GM19043 (cell line): ENCODE results near the gene ENOX1.
"Not testable (repeated sequence)": the region's sequence is repeated elsewhere in the genome, so short reads cannot be mapped to it uniquely, and the experiment has no call there.

Experiments
- ATAC-seq: cut with Tn5 transposase; IDR thresholded peaks from one replicate; pipeline ENCODE4 v1.9.1; 2021; ENCODE audit warnings: low read depth; ENCODE audit not compliant: unreplicated experiment

ENOX1 gene

DNA sequence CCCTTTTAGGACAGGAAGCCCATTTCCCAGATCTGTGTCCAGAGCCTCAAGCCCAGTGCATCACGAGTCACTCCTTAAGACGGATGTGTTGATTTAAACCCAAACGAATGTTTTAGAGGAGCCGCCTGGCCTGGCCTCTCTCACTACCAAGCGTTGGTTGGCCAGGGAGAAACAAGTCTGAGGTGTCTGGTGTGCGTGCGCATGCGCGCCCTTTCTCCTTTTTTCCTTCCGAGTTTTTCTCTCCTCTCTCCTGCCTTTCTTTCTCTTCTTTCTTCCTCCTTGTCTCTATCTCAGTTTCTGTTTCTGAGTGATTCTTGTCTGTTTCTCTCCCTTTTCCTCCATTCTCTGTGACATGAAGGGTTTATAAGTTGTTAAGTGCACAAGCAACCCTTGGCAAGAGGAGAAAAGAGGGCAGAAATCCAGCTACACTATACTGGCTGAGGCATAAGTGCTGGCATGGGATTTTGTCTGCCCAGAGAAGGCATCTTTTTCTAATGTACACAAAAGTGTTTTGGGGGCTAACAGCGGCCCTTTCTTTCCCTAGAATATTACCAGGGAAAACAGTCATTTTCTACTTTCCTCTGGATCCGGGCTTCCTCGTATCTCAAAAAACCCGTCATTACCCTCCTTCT is 592.9 kb downstream of the ENOX1 start:
- no peak for ATAC-seq

DNA sequence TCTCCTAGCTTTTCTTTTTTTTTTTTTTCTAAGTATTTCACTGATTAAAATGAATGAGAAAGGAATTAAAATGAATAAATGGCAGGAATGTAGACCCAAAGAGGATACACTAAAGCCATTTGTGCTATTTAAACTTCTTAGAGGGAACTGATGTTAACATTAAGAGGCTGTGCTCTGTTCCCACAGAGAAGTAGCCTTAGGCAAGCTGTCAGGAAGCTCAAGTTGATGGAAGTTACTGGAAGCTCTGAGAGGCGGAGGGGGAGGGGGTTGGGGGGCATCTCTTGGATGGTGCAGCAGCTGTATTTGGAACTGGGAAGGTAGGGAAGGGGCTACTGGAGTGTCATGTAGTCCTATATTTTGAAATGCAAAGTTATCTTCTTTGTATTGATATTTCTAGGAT is 595.2 kb downstream of the ENOX1 start:
- ATAC-seq, result no peak

DNA sequence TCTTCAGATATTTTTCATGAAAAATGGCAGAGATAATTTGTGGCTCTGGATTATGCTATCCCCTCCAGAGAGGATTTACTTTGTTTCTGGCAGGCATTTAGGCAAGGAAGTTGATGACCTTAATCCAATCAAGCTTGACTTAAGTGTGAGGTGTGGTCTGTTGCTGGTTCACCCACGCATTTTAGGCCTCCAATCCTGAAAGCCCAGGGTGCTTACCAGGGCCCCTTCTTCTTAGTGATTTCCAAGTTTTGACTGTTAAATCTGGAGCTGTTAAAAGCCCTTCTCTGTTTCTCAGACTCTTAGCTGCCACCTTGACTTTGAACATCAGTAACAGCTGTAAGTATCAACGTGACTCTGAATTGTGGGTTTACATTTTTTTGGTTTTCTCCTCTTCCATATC is 601.5 kb downstream of the ENOX1 start:
- ATAC-seq, result no peak

DNA sequence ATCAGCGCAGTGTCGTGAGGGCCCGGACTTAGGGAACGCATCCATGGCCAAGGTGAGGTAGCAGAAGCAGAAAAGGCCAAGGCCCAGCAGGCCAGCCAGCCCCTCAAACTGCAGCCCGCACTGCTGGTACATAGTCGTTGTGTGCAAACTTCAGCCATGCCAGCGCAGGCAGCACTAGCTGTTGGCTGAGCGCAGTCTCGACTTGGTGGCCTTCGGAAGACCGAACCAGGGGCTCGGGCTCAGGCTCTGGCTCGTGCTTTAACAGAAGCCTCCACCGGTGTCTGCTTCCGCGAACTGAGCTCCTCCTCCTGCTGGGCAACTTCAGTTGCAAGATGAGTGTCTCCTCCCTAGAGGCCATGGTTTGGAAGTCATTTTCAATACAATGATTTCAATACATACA is 605.9 kb downstream of the ENOX1 start:
- no peak for ATAC-seq

DNA sequence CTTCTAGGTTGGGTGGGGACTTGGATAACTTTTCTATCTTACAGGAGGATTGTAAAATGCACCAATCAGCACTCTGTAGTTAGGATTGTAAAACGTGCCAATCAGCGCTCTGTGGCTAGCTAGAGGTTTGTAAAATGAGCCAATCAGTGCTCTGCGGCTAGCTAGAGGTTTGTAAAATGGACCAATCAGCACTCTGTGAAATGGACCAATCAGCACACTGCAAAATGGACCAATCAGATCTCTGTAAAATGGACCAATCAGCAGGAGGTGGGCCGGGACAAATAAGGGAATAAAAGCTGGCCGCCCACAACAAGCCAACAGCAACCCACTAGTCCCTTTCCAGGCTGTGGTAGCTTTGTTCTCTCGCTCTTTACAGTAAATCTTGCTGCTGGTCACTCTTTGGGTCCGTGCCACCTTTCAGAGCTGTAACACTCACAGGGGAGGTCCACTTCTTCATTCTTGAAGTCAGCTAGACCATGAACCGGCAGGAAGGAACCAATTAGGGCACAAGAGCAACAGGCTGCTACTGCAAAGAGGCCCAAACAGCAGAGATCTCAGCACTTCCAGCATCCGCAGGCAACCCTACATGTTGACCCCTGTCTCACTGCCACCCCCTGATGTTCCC is 606.6 kb downstream of the ENOX1 start:
- no peak for ATAC-seq

DNA sequence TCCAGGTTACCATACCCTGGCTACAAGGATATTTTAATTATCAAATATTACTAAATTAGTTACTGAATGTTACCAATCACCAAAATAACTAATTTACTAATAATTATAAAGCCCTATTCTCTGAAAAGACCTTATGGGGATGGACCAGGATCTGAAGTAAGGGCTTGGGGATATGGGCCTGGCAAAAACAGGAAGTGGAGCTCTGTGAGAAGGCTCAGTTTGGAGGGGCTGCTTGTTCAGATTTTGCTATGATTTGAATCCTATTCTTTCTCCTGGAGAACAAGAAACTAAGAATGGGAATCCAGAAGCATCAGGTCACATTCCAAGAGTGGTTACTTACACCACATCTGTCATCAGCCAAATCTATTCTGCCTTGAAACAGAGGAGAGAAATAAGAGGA is 615.3 kb downstream of the ENOX1 start:
- ATAC-seq, result no peak

DNA sequence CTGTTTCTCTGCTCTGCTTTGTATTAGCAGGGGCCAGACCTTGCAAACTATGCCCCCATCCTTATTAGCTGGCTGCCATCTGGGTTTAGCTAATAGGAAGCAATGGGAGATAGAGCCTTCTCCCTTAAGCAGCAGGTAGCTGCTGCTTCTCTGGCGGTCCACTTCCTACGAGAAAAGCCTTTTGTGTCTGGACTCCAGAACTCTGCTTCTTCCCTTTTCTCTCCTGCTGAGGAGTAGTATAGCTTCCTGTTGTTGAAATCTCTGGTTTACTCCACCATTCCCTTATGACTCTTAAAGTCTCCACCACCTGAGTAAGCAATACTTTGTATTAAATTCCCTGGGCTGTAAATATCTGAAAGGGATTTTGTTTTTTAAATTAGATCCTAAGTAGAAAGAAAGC is 616.3 kb downstream of the ENOX1 start:
- ATAC-seq, result no peak

DNA sequence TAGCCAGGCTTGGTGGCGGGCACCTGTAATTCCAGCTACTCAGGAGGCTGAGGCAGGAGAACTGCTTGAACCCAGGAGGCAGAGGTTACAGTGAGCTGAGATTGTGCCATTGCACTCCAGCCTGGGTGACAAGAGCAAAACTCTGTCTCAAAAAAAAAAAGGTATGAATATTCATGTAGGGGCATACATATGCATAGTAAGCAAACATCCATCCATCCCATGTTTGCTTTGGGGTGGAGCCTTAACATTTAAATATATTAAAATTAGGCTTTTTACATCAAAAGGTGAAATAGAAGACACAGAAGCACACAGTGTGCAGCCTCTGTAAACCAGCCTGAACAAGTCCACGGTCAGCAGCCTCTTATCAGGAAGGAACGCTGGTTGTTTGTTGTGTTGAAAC is 618.3 kb downstream of the ENOX1 start:
- not testable (repeated sequence) for ATAC-seq

DNA sequence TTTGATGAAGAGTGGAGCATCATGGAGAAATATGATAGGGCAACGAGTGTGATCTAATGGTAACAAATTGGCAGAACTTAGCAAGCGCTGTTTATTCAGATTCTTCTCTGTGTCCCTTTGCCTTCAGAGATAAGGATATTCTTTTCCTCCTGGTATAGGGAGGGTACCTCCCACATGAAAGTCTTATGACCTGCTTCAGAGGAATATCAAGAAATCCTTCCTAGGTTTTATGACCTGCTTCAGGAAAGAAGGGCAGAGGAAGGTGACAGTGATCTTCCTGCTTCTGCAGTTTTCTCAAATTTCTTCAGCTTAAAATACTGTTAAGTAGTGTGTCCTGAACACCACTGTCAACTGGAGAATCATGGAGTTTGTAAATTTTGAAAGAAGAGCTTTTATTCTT is 619.0 kb downstream of the ENOX1 start:
- no peak for ATAC-seq

DNA sequence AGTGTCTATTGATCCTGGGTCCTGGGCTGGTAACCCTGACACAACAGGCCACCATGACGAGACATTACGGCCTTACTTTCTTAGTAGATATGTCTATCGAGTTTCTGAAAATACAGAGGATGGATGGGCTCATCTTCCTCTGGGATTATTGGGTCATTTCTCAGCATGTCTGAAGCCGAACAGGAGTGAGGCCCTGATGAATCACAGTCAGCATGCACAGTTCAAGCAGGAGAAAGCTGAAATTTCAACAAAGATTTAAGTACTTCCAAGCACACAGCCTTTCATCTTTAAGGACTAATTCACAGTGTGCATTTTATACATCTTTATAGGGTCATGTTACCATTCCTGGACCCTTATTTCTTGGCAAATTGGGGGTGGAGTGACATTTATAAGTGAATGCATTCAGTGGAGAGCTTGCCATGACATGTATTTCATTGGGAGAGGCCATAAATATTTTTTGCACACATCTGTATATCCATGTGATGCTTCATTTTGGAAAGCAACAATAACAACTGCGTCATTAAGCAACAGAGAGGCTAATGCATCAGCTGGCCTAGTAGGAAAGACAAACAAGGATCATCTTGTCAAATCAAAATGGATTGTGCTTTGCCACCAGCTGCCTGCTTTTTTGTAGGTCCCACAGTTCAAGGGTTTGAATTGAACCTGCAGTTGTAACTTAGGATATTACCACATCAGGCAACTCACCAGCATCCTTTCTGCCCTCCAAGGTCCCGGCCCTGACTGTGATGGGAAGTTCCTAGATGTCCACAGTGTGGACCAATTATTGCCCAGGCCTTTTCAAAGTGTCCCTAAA is 619.9 kb downstream of the ENOX1 start:
- no peak for ATAC-seq
